ENCODE results near the gene GOLGB1.
"Not testable (repeated sequence)": the region's sequence is repeated elsewhere in the genome, so short reads cannot be mapped to it uniquely, and the experiment has no call there.

The GOLGB1 gene
- total RNA-seq, result 204 to 329 (median 275) reads per million in 3 donors

GRCh38 chr3:121749276-121750086 lies at the start of gene GOLGB1:
TSS of gene GOLGB1 (minus strand) at chr3:121749741. CDS start at chr3:121730971, 18,770 bp downstream.
- peak within 1 kb of the TSS; percentile 95 for H3K27ac ChIP-seq (ENCODE audit: insufficient read depth, low read length, poor library complexity, severe bottlenecking)
- H3K27me3 ChIP-seq (replicated peaks; ENCODE audit: control insufficient read depth, insufficient read depth, low read length, poor library complexity, severe bottlenecking), result no peaks in the 10 kb centered on the region
- peaks cover 11% of the 10 kb centered on the region for H3K4me1 ChIP-seq (ENCODE audit: control insufficient read depth, insufficient read depth, low read length, poor library complexity, severe bottlenecking)
- peak; percentile 88 to 92 (median 89) for DNase-seq
- H3K36me3 ChIP-seq (ENCODE audit: control insufficient read depth, insufficient read depth, low read length), result no peaks in the 10 kb centered on the region
- no peaks in the 10 kb centered on the region for H3K9me3 ChIP-seq (ENCODE audit: control insufficient read depth, low read length)
- H3K4me3 ChIP-seq (ENCODE audit: insufficient read depth, low read depth, low read length, poor library complexity, severe bottlenecking), result peak within 1 kb of the TSS; percentile 85

- no peak for DNase-seq
- no peak overlapping the region for H3K4me3 ChIP-seq (ENCODE audit: insufficient read depth, low read depth, low read length, poor library complexity, severe bottlenecking)
- no peaks in the 10 kb centered on the region for H3K4me1 ChIP-seq (ENCODE audit: control insufficient read depth, insufficient read depth, low read length, poor library complexity, severe bottlenecking)
- no peak overlapping the region for H3K27ac ChIP-seq (ENCODE audit: insufficient read depth, low read length, poor library complexity, severe bottlenecking)
- peaks cover 19% of the 10 kb centered on the region for H3K36me3 ChIP-seq (ENCODE audit: control insufficient read depth, insufficient read depth, low read length)
- no peaks in the 10 kb centered on the region for H3K9me3 ChIP-seq (ENCODE audit: control insufficient read depth, low read length)
- H3K27me3 ChIP-seq (replicated peaks; ENCODE audit: control insufficient read depth, insufficient read depth, low read length, poor library complexity, severe bottlenecking), result no peaks in the 10 kb centered on the region
These were observed 47.4 kb upstream of the GOLGB1 start for GRCh38 chr3:121796970-121797369.

- no peaks in the 10 kb centered on the region for H3K4me1 ChIP-seq (ENCODE audit: control insufficient read depth, insufficient read depth, low read length, poor library complexity, severe bottlenecking)
- peaks cover 26% of the 10 kb centered on the region for H3K36me3 ChIP-seq (ENCODE audit: control insufficient read depth, insufficient read depth, low read length)
- no peak overlapping the region for H3K4me3 ChIP-seq (ENCODE audit: insufficient read depth, low read depth, low read length, poor library complexity, severe bottlenecking)
- no peak overlapping the region for H3K27ac ChIP-seq (ENCODE audit: insufficient read depth, low read length, poor library complexity, severe bottlenecking)
- no peaks in the 10 kb centered on the region for H3K9me3 ChIP-seq (ENCODE audit: control insufficient read depth, low read length)
- H3K27me3 ChIP-seq (replicated peaks; ENCODE audit: control insufficient read depth, insufficient read depth, low read length, poor library complexity, severe bottlenecking), result no peaks in the 10 kb centered on the region
- DNase-seq, result no peak
These were observed 44.9 kb upstream of the GOLGB1 start for GRCh38 chr3:121794264-121794983.

DNA sequence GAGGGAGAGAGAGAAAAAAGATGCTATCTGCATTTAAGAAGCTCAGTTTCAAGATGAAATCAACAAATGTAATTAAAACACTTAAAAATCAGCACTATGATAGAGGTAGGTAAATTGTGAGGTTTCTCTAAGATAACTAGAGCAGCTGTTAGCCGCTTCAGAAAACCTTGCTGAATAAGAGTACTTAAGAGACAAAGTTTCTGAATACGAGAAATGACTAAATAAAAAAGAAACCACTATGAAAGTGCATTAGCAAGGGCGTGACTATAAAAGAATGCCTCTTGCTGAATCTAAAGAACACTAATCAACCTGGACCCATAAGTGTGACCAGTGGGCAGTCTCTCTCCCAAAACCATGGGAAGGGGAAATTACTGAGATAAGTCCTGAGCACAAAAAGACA lies 43.5 kb upstream of the GOLGB1 start:
- no peak overlapping the region for H3K4me3 ChIP-seq (ENCODE audit: insufficient read depth, low read depth, low read length, poor library complexity, severe bottlenecking)
- no peaks in the 10 kb centered on the region for H3K9me3 ChIP-seq (ENCODE audit: control insufficient read depth, low read length)
- no peak for DNase-seq
- H3K27ac ChIP-seq (ENCODE audit: insufficient read depth, low read length, poor library complexity, severe bottlenecking), result no peak overlapping the region
- no peaks in the 10 kb centered on the region for H3K27me3 ChIP-seq (replicated peaks; ENCODE audit: control insufficient read depth, insufficient read depth, low read length, poor library complexity, severe bottlenecking)
- H3K4me1 ChIP-seq (ENCODE audit: control insufficient read depth, insufficient read depth, low read length, poor library complexity, severe bottlenecking), result no peaks in the 10 kb centered on the region
- peaks cover 36% of the 10 kb centered on the region for H3K36me3 ChIP-seq (ENCODE audit: control insufficient read depth, insufficient read depth, low read length)

- Histone ChIP-seq H3K4me1 (ENCODE audit: control insufficient read depth, insufficient read depth, low read length, poor library complexity, severe bottlenecking) (no peaks in the 10 kb centered on the region), H3K4me3 (ENCODE audit: insufficient read depth, low read depth, low read length, poor library complexity, severe bottlenecking) (no peak overlapping the region), H3K27me3 (replicated peaks; ENCODE audit: control insufficient read depth, insufficient read depth, low read length, poor library complexity, severe bottlenecking) (no peaks in the 10 kb centered on the region), H3K9me3 (ENCODE audit: control insufficient read depth, low read length) (no peaks in the 10 kb centered on the region), H3K36me3 (ENCODE audit: control insufficient read depth, insufficient read depth, low read length) (peaks cover 23% of the 10 kb centered on the region), H3K27ac (ENCODE audit: insufficient read depth, low read length, poor library complexity, severe bottlenecking) (no peak overlapping the region)
- no peak for DNase-seq
These were observed 36.9 kb upstream of the GOLGB1 start for GRCh38 chr3:121786485-121786884.

- H3K9me3 ChIP-seq (ENCODE audit: control insufficient read depth, low read length); H3K27me3 ChIP-seq (replicated peaks; ENCODE audit: control insufficient read depth, insufficient read depth, low read length, poor library complexity, severe bottlenecking); DNase-seq; H3K4me3 ChIP-seq (ENCODE audit: insufficient read depth, low read depth, low read length, poor library complexity, severe bottlenecking); H3K4me1 ChIP-seq (ENCODE audit: control insufficient read depth, insufficient read depth, low read length, poor library complexity, severe bottlenecking); H3K27ac ChIP-seq (ENCODE audit: insufficient read depth, low read length, poor library complexity, severe bottlenecking): not testable (repeated sequence)
- peaks cover 25% of the 10 kb centered on the region for H3K36me3 ChIP-seq (ENCODE audit: control insufficient read depth, insufficient read depth, low read length)
These were observed 33.2 kb upstream of the GOLGB1 start for GRCh38 chr3:121782784-121783183.

DNA sequence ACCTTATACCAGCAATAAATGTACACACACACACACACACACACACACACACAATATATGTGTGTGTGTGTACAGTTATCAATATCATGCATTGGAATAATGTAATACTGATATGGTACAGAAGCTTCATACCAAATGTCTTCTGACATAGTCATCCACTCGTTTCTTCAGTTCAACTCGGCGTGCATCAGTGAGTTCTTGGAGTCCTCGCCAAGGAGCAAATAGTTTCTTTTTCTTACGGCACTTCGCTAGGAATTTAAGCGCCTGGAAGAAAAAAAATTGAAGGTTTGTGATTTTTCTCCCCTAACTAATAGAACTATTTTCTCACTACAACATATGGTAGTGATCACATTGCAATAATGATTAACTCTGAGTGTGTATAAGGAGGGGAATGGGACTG lies 32.1 kb upstream of the GOLGB1 start:
- Histone ChIP-seq H3K4me3 (ENCODE audit: insufficient read depth, low read depth, low read length, poor library complexity, severe bottlenecking) (no peak overlapping the region), H3K36me3 (ENCODE audit: control insufficient read depth, insufficient read depth, low read length) (peaks cover 30% of the 10 kb centered on the region), H3K4me1 (ENCODE audit: control insufficient read depth, insufficient read depth, low read length, poor library complexity, severe bottlenecking) (no peaks in the 10 kb centered on the region), H3K27me3 (replicated peaks; ENCODE audit: control insufficient read depth, insufficient read depth, low read length, poor library complexity, severe bottlenecking) (no peaks in the 10 kb centered on the region), H3K27ac (ENCODE audit: insufficient read depth, low read length, poor library complexity, severe bottlenecking) (no peak overlapping the region), H3K9me3 (ENCODE audit: control insufficient read depth, low read length) (no peaks in the 10 kb centered on the region)
- DNase-seq, result no peak

GRCh38 chr3:121775095-121775494 lies 25.6 kb upstream of the GOLGB1 start:
- DNase-seq; H3K4me3 ChIP-seq (ENCODE audit: insufficient read depth, low read depth, low read length, poor library complexity, severe bottlenecking); H3K4me1 ChIP-seq (ENCODE audit: control insufficient read depth, insufficient read depth, low read length, poor library complexity, severe bottlenecking); H3K27ac ChIP-seq (ENCODE audit: insufficient read depth, low read length, poor library complexity, severe bottlenecking); H3K27me3 ChIP-seq (replicated peaks; ENCODE audit: control insufficient read depth, insufficient read depth, low read length, poor library complexity, severe bottlenecking); H3K9me3 ChIP-seq (ENCODE audit: control insufficient read depth, low read length): not testable (repeated sequence)
- peaks cover 30% of the 10 kb centered on the region for H3K36me3 ChIP-seq (ENCODE audit: control insufficient read depth, insufficient read depth, low read length)

DNA sequence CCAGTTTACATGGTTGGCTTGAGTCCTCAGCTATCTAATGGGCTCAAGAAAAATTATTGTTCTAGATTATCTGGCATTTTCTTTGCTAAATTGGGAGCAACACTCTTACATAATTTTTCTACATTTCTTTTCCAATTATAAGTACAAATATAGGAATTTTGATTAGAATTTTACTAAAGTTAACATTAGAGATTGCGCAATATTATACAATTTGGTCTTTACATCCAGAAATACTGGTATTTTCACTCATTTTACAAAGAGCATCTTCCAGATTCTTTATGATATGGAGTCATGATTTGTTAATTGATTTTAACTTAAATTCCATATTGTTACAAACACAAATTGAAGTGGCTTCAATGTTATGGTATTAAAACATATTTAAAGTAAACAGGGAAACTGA lies 19.7 kb upstream of the GOLGB1 start:
- H3K9me3 ChIP-seq (ENCODE audit: control insufficient read depth, low read length), result no peaks in the 10 kb centered on the region
- H3K4me1 ChIP-seq (ENCODE audit: control insufficient read depth, insufficient read depth, low read length, poor library complexity, severe bottlenecking), result no peaks in the 10 kb centered on the region
- H3K27ac ChIP-seq (ENCODE audit: insufficient read depth, low read length, poor library complexity, severe bottlenecking), result no peak overlapping the region
- H3K36me3 ChIP-seq (ENCODE audit: control insufficient read depth, insufficient read depth, low read length), result peaks cover 28% of the 10 kb centered on the region
- no peaks in the 10 kb centered on the region for H3K27me3 ChIP-seq (replicated peaks; ENCODE audit: control insufficient read depth, insufficient read depth, low read length, poor library complexity, severe bottlenecking)
- no peak for DNase-seq
- H3K4me3 ChIP-seq (ENCODE audit: insufficient read depth, low read depth, low read length, poor library complexity, severe bottlenecking), result no peak overlapping the region

DNA sequence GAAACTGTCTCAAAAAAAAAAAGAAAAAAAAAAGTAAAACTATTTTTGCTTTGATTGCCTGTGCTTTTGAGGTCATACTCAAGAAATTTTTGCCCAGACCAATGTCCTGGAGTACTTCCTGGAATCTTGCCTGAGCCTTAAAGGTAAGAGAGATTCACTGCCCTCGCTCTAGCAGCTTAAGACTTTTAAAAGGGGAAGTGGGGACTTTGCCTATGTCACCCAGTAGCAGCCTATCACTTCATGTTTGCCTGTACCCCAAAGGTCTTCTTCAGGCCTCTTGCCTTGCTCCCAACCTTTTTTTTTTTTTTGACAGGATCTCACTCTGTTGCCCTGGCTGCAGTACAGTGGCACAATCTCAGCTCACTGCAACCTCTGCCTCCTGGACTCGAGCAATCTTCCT lies 18.9 kb upstream of the GOLGB1 start:
- Histone ChIP-seq H3K9me3 (ENCODE audit: control insufficient read depth, low read length) (no peaks in the 10 kb centered on the region), H3K27me3 (replicated peaks; ENCODE audit: control insufficient read depth, insufficient read depth, low read length, poor library complexity, severe bottlenecking) (no peaks in the 10 kb centered on the region), H3K27ac (ENCODE audit: insufficient read depth, low read length, poor library complexity, severe bottlenecking) (no peak overlapping the region), H3K4me1 (ENCODE audit: control insufficient read depth, insufficient read depth, low read length, poor library complexity, severe bottlenecking) (no peaks in the 10 kb centered on the region), H3K4me3 (ENCODE audit: insufficient read depth, low read depth, low read length, poor library complexity, severe bottlenecking) (no peak overlapping the region), H3K36me3 (ENCODE audit: control insufficient read depth, insufficient read depth, low read length) (peaks cover 28% of the 10 kb centered on the region)
- no peak for DNase-seq
